Activated CD8-positive, alpha-beta memory T cell treated with anti-CD3 and anti-CD28 coated beads, Interleukin-2, amount 50 U/mL, for 4 hours (primary cell): ENCODE measurements around the gene ANK2.

Experiments
- DNase-seq: peaks from one replicate; pipeline ENCODE4 v3.0.0-alpha.2; 2020

ANK2 gene

DNA sequence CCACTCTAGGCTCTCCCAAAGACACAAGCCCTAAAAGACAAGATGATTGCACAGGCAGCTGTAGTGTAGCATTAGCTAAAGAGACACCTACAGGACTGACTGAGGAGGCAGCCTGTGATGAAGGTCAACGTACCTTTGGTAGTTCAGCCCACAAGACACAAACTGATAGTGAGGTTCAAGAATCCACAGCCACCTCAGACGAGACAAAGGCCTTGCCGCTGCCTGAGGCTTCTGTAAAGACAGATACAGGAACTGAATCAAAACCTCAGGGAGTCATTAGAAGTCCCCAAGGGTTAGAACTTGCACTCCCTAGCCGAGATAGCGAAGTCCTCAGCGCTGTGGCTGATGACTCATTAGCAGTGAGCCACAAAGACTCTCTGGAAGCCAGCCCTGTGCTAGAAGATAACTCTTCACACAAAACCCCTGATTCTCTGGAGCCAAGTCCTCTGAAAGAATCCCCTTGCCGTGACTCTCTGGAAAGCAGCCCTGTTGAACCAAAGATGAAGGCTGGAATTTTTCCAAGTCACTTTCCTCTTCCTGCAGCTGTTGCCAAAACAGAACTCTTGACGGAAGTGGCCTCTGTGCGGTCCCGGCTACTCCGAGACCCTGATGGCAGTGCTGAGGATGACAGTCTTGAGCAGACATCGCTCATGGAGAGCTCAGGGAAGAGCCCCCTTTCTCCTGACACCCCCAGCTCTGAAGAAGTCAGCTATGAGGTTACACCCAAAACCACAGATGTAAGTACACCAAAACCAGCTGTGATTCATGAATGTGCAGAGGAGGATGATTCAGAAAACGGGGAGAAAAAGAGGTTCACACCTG lies 306.3 kb downstream of the ANK2 start:
- peak; percentile 68 for DNase-seq

GRCh38 chr4:113356453-113356852 lies 307.0 kb downstream of the ANK2 start:
- DNase-seq: no peak

DNA sequence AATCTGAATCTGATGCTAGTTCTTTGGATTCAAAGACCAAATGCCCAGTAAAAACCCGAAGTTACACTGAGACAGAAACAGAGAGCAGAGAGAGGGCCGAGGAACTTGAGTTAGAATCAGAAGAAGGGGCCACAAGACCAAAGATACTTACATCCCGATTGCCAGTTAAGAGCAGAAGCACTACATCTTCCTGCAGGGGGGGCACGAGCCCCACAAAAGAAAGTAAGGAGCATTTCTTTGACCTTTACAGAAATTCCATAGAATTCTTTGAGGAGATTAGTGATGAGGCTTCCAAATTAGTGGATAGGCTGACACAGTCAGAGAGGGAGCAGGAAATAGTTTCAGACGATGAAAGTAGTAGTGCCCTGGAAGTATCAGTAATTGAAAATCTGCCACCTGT lies 309.3 kb downstream of the ANK2 start:
- no peak for DNase-seq

DNA sequence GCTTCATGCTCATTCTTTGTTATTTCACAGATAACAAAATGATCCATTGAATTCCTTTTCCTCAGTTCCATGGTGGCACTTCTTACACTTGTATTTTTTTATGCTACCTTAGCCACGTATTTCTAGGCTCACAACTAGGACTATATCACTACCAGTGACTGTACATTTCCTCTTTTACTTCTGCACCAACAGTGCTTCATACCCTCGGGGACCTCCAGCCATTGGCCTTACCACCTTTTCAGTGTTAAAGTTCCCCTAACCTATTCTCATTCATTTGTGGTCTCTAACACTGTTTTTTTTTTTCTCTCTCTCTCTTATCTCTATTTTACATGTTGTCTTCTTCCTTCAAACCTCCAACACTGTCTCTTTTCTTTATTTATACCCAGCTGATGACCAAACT lies 315.9 kb downstream of the ANK2 start:
- DNase-seq: no peak

DNA sequence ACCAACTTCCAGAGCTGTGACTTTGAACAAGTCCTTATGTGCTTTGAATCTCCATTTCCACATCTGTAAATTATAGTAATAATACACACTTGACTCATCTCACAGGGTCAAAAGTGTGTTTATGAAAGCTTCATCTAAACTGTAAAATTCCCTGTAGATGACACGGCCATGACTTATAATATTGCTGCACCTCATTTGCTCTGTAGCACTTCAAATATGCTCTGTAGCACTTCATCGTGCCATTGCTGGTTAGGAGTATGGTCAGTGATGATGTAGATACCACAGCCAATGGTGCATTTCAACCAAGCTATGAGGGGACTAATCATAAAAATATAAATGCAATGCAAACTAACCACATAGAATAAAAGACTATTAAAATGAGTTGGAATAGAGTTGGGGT lies 318.6 kb downstream of the ANK2 start:
- no peak for DNase-seq

DNA sequence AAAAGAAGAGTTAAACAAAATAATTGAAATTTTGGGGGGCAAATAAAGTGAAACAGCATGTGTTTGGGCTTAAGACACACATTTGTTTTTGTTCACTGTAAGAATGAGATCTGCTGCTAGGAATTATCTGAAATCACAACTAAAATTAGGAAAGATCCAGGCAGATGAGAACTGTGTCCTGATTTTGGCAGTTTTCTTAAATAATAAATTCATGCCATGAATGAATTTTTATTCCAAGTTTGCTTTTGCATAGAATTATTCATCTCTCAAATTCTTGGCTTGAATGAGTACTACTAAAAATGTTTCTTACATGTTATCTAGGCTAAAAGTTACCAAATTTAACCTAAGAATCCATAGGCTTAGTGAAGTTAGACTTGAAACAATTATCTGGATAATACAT lies 321.7 kb downstream of the ANK2 start:
- no peak for DNase-seq

- no peak for DNase-seq
Observed at GRCh38 chr4:113375964-113376666, 326.7 kb downstream of the ANK2 start.

DNA sequence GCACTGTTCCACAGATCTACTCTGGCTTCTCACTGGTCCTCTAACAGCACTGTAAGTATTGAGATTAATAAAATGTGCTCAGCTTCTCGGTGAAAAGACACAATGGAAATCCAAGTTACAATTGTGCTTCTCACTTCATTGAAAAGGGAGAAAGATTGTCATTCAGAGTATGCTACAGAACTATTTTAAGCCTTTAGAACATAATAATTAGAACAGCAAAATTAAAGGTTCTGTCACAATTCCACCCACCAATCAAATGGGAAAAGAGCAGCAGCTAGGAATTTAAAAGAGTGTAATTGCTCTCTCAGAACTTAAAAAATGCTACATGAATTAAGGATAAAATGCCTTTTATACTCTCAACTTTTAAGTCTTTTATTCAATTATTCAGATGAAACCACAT lies 329.4 kb downstream of the ANK2 start:
- DNase-seq: no peak

GRCh38 chr4:113382704-113383103 lies 333.3 kb downstream of the ANK2 start:
- no peak for DNase-seq

DNA sequence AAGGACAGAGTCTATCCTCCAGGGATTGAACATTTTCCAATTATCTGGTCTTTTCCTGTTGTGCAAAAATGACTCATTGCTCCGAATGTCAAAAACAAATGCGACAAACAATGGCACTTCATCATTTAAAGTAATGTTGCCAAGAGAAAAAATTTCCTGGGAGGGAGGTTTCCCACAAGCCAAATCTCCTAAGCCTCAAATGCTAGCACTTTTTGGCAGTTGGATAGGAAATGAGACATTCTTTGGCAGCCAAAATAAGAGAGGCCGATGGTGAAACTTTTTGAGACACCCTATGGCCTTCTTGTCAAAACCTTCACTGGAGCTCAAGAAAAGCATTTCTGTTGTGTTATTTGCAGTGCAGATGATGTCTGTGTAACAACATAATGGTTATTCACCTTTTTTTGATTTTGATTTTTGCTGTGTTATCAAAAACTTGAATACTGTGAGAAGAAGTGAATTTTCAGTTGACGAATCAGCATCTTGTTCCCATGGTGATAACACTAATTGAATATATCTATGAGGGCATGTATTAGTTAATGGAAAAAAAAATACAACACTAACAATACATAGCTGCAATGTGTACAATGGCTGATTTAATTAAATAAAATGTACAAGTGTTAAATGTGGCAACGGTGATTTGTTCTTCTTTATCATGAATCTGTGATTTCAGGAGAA lies 333.8 kb downstream of the ANK2 start:
- DNase-seq: no peak

- DNase-seq: no peak
Observed at GRCh38 chr4:113384600-113384999, 335.1 kb downstream of the ANK2 start.

- DNase-seq: no peak
Observed at GRCh38 chr4:113385281-113385899, 335.9 kb downstream of the ANK2 start.

DNA sequence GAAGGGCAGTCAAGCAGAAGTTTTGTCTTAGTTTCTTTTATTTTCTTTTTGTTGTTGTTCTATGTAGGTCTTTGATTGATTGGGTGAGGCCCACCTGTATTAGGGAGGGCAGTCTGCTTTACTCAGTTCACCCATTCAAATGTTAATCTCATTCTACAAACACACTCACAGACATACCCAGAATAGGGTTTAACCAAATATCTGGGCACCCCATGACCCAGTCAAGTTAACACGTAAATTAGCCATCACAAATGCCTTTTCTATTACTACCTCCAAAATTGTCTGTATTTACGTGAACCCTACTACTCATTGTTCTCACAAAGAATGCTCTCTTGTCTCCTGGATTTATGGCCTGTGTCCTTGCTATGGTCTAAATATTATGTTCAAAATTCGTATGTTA lies 339.7 kb downstream of the ANK2 start:
- no peak for DNase-seq

DNA sequence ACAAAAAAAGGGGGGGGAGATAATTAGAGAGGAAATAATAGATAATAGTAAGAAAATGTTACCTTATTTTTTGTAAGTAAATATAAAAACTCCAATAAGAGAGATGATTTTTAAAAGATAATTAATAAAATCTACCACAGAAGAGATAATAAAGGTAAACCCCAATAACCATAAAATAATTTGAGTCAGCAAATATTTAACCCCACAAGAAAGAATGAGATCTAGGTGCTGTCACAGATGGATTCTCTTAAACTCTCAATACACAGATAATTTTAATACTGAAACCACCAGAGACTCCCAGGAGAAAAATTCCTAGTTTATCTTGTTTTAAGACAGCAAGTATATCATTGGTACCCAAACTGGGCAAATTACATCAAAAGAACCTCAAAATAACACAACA lies 341.4 kb downstream of the ANK2 start:
- DNase-seq: no peak

GRCh38 chr4:113394108-113394729 lies 344.8 kb downstream of the ANK2 start:
- DNase-seq: no peak

DNA sequence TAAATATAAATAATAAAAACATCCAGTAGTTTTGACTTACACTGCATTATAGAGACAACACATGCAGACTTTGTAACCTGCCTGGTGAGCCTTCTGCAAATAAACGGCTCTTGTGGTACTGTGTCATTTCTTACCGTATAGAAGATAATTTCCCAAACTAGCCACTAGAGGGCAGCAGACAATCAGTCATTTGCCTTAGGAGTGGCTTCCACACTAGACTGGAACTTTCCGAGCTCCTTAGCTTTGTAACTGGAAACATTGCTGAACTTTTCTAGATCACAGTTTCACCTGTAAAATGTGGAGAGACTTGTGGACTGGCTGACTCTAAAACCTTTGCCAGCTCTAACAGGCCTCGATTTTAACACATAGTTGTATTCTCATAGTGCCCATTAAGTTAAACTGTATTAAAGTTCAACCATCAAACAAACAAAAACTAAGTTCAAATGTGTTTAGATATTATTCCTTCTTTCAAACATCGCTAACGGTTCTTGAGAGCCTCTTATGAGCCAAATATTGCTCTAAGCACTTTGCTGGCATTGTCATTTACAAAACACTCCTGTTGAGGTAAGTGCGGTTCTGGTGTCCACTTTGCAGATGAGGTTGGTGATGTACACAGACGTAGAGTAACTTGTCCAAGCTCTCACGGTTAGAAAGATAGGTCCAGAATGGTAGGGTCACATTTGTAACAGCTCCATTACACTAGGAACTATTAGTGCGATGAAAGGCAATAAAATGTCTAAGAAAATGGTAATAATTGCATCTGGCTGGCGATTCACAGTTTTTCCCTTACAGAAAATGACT lies 345.5 kb downstream of the ANK2 start:
- DNase-seq: peak; percentile 32

DNA sequence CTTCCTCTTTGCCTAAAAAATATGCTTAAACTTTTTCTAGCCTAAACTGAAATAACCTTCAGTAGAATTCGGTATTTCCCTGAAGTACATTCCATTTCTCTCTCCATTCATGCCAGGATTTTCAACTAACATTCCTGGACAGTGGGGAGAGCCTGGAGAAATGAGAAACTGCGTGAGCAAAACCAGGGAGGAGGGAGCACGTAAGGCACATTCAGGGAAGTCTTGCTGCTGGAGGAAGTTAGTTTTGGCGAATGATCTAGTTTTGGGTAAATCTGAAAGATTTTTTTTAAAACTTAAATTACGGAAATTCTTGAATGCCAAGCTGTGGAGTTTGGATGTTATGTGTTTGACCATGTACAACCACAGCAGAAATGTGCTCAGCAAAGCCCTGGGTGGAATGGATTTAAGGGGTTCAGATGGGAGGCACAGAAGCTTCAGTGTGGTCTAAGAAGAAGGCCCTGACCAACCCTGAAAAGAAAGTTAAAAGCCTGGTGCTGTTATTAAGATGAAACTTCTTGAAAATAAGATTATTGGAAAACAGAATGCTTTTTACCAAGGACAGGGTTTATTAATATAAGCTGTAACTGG lies 347.8 kb downstream of the ANK2 start:
- no peak for DNase-seq

DNA sequence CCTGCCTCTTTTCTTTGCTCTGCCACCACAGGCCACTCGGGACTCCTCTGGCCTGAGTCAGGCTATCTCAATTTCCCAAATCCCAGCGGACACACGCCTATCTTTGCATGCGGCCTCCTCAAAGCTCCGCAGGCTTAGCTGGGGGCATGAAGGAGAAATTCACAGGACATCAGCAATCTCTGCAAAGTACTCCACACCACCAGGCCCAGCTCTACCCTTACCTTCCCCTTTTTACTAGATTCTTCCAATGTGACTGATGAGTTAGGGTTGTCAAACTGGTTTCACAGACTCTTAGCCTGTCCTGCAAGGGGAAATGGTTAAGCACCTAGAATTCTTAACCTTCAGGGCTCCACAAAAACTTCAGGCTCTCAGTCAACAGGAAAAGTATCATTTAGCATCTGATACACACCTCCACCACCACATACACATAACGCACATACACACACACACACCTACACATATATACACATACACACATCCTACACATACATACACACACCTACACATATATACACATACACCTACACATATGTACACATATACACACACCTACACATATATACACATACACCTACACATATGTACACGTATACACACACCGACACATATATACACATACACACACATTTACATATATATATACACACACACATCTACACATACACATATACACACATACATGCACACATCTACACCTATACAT lies 349.1 kb downstream of the ANK2 start:
- no peak for DNase-seq

DNA sequence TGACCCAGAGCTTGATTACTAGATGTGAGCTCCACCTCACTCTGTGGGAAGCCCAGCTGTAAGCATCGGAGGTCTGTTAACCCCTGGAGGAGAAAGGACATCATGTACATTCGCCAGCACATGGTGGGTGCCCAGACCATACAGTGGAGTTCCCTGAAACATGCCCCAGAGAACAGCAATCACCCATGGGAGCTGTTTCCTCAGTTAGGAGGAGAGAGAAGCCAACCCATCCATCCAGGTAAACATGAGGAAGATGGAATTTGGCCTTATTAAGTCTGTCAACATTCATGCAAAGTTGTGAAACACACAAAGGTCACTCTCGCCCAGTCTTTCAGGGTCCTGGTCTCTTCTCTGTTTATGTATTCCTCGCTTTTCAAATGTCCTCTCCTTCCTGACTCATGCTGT lies 354.7 kb downstream of the ANK2 start:
- DNase-seq: no peak

GRCh38 chr4:113404841-113405240 lies 355.4 kb downstream of the ANK2 start:
- no peak for DNase-seq
